GM19395 (cell line): Measurements from ENCODE around the gene POLE.

Experiments used
- ATAC-seq: cut with Tn5 transposase; IDR thresholded peaks from one replicate; pipeline ENCODE4 v1.9.1; 2021; ENCODE audit warnings: mild to moderate bottlenecking, moderate library complexity; ENCODE audit not compliant: unreplicated experiment

POLE gene

GRCh38 chr12:132617822-132618682 lies 69.1 kb downstream of the POLE start:
- no peak for ATAC-seq

GRCh38 chr12:132617135-132617701 lies 69.9 kb downstream of the POLE start:
- no peak for ATAC-seq

- ATAC-seq: no peak
Observed at GRCh38 chr12:132615579-132616038, 71.5 kb downstream of the POLE start.

- no peak for ATAC-seq
Observed at GRCh38 chr12:132614861-132615578, 72.1 kb downstream of the POLE start.

GRCh38 chr12:132614029-132614428 lies 73.1 kb downstream of the POLE start:
- no peak for ATAC-seq

GRCh38 chr12:132611620-132612019 lies 75.5 kb downstream of the POLE start:
- ATAC-seq: no peak

GRCh38 chr12:132610866-132611602 lies 76.1 kb downstream of the POLE start:
- no peak for ATAC-seq

- ATAC-seq: no peak
Observed at GRCh38 chr12:132610051-132610759, 76.9 kb downstream of the POLE start, which contains the start of gene LRCOL1. Gene LRCOL1, minus strand, starts transcription at chr12:132610582. Its CDS starts 4,331 bp downstream, at chr12:132606251.

GRCh38 chr12:132608231-132609171 lies 78.6 kb downstream of the POLE start:
- ATAC-seq: no peak

GRCh38 chr12:132606927-132607326 lies 80.2 kb downstream of the POLE start:
- ATAC-seq: no peak

GRCh38 chr12:132606466-132606865 lies 80.7 kb downstream of the POLE start:
- no peak for ATAC-seq

- ATAC-seq: no peak
Observed at GRCh38 chr12:132605892-132606291, 81.2 kb downstream of the POLE start.

GRCh38 chr12:132604668-132605441 lies 82.3 kb downstream of the POLE start:
- no peak for ATAC-seq

GRCh38 chr12:132604151-132604618 lies 83.0 kb downstream of the POLE start:
- no peak for ATAC-seq

GRCh38 chr12:132603240-132604150 lies 83.6 kb downstream of the POLE start:
- ATAC-seq: no peak

- ATAC-seq: no peak
Observed at GRCh38 chr12:132602572-132603239, 84.4 kb downstream of the POLE start.
